ENCODE data around the gene PNPLA2.

The PNPLA2 gene

GRCh38 chr11:786235-787083, 32.3 kb upstream of the PNPLA2 start:
- no peak for DNase-seq

GRCh38 chr11:787084-787675, 31.5 kb upstream of the PNPLA2 start:
- DNase-seq = no peak

GRCh38 chr11:788009-788640, 30.6 kb upstream of the PNPLA2 start:
- no peak for DNase-seq

GRCh38 chr11:788953-789940, 29.5 kb upstream of the PNPLA2 start:
- no peak for DNase-seq

- peak; percentile 35 for DNase-seq
These were observed 28.8 kb upstream of the PNPLA2 start, which contains the start of gene CEND1 for GRCh38 chr11:789943-790342. Gene CEND1 (minus strand): TSS chr11:790090. CDS start chr11:788576, 1,514 bp downstream.

GRCh38 chr11:790721-791564, 27.8 kb upstream of the PNPLA2 start:
- DNase-seq = no peak

- DNase-seq = no peak
These were observed 26.8 kb upstream of the PNPLA2 start for GRCh38 chr11:791658-792534.

- no peak for DNase-seq
These were observed 26.2 kb upstream of the PNPLA2 start for GRCh38 chr11:792535-792821.

GRCh38 chr11:792873-793272, 25.8 kb upstream of the PNPLA2 start:
- no peak for DNase-seq

- DNase-seq = no peak
These were observed 25.2 kb upstream of the PNPLA2 start for GRCh38 chr11:793556-793955.

- no peak for DNase-seq
These were observed 24.5 kb upstream of the PNPLA2 start for GRCh38 chr11:794013-794765.

- DNase-seq = no peak
These were observed 23.7 kb upstream of the PNPLA2 start for GRCh38 chr11:794766-795633.

GRCh38 chr11:795634-796564, 22.8 kb upstream of the PNPLA2 start:
- peak; percentile 95 for DNase-seq

- DNase-seq = no peak
These were observed 22.0 kb upstream of the PNPLA2 start for GRCh38 chr11:796565-797295.

- peak; percentile 67 for DNase-seq
These were observed 21.2 kb upstream of the PNPLA2 start for GRCh38 chr11:797296-798092.

- peak; percentile 91 for DNase-seq
These were observed 20.5 kb upstream of the PNPLA2 start, which contains the start of gene SLC25A22 for GRCh38 chr11:798093-798713. Gene SLC25A22 (minus strand): TSS chr11:798281. CDS start chr11:795006, 3,275 bp downstream.
